GM18505 (cell line): ENCODE results near the gene PPP3R1.

Experiments used
- ATAC-seq: cut with Tn5 transposase; IDR thresholded peaks from one replicate; pipeline ENCODE4 v1.9.1; 2021; ENCODE audit not compliant: unreplicated experiment
- POLR2A ChIP-seq: IDR thresholded peaks from 4 replicates; pipeline ENCODE4 v1.6.1; 2011; ENCODE audit warnings: borderline replicate concordance; ENCODE audit not compliant: insufficient read depth, insufficient read length; ENCODE audit errors: extremely low read depth

PPP3R1 gene

GRCh38 chr2:68155618-68156017 is 96.7 kb downstream of the PPP3R1 start:
- TF ChIP-seq POLR2A: no peak
- ATAC-seq: no peak

- no peak for TF ChIP-seq POLR2A
- no peak for ATAC-seq
Measured at GRCh38 chr2:68152681-68153347, 99.5 kb downstream of the PPP3R1 start.

- TF ChIP-seq POLR2A: no peak
- no peak for ATAC-seq
Measured at GRCh38 chr2:68151037-68151436, 101.3 kb downstream of the PPP3R1 start.

GRCh38 chr2:68141875-68142274 is 110.5 kb downstream of the PPP3R1 start:
- ATAC-seq: no peak
- no peak for TF ChIP-seq POLR2A

- TF ChIP-seq POLR2A: no peak
Measured at GRCh38 chr2:68135448-68136320, 116.6 kb downstream of the PPP3R1 start.

DNA sequence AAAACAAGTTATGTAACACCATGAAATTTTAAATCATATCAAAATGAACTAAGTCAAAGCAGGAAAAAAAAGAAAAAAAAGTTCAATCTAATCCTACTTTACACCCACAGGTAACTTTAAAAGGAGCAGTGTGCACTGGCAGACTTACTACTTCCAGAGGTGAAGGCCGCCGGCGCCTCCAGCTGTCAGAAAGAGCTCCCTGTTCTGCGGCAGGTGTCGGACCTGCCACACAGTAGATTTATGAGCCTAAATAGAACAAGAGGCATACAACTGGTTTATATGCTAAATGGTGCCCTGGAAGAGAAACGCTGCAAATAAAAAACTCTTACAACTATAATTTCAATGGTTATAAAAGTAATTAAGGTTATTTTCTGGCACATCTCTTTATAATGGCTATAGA is 117.8 kb downstream of the PPP3R1 start:
- no peak for ATAC-seq

More at GRCh38 chr2:68135448-68136320, 116.6 kb downstream of the PPP3R1 start:
- no peak for ATAC-seq

GRCh38 chr2:68134120-68134519 is 118.2 kb downstream of the PPP3R1 start:
- no peak for TF ChIP-seq POLR2A
- no peak for ATAC-seq

More for the DNA sequence above, 117.8 kb downstream of the PPP3R1 start:
- TF ChIP-seq POLR2A: no peak
